Left renal pelvis (tissue), 4 donors: ENCODE measurements around the gene OSBP2. TPM values are rescaled to one million over a fixed set of nuclear protein-coding genes. Genes with fewer than 3 reads are reported as not detected.
"Not testable (repeated sequence)": the region's sequence is repeated elsewhere in the genome, so short reads cannot be mapped to it uniquely, and the experiment has no call there.

Experiments used
- DNase-seq, 4 donors: peaks; one replicate each; pipeline ENCODE4 v3.0.0-alpha.2; 2013; ENCODE audit warnings: low read depth in 4 of 4, low spot score in 3 of 4
- polyA plus RNA-seq, 4 donors: library from polyadenylated mRNA; unstranded; fragments of 120-200 nt; gene quantifications; one replicate each; pipeline ENCODE4 v1.2.1, GENCODE V29; 2013; ENCODE audit not compliant: insufficient read length in 4 of 4

OSBP2 gene
- polyA plus RNA-seq, 4 donors = 5.8 to 7.9 (median 6.1) TPM

DNA sequence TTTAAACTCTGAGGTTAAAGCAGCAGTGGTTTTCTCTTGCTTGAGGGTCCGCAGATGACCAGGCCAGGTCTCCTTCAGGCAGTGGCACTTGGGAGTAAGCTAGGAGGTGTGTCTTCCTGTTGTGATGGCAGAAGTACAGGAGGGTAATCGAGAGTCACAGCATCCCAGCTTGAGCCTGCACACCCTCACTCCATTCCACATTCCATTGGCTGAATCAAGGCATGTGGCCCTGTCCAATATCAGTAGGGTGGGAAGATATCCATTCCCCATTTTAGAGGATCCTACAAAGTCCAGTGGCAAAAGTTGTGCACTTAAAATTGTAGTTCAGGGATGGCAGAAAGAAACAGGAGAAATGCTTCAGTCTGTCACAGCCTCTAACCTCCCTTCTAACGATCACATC lies 23.3 kb downstream of the OSBP2 start:
- DNase-seq = no peak

GRCh38 chr22:30718491-30718890 lies 23.8 kb downstream of the OSBP2 start:
- no peak for DNase-seq

- DNase-seq = no peak
Observed at GRCh38 chr22:30718938-30719337, 24.3 kb downstream of the OSBP2 start.

DNA sequence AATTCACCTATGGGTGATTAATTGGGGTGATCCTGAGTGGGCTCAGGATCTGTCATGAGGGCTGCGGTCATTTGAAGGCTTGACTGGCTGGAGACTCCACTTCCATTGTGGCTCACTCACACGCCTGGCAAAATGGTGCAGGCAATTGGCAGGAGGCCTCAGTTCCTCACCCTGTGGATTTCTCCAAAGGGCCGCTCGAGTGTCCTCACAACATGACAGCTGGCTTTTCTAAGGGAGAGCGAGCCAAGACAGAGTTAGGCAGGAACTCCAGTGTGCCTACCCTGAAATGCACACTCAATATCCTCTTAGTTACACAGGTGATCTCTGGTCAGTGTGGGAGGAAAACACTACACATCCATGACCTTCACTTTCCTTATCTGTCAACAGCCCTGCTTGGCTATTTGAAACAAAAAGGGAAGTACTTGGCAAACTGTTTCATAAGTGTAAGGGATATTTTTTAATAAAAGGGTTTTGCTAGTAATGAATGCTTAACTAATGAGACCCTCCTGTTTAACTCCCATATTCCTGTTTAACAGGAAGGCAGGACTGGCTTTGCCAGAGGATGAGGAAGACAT lies 25.7 kb downstream of the OSBP2 start:
- no peak for DNase-seq

DNA sequence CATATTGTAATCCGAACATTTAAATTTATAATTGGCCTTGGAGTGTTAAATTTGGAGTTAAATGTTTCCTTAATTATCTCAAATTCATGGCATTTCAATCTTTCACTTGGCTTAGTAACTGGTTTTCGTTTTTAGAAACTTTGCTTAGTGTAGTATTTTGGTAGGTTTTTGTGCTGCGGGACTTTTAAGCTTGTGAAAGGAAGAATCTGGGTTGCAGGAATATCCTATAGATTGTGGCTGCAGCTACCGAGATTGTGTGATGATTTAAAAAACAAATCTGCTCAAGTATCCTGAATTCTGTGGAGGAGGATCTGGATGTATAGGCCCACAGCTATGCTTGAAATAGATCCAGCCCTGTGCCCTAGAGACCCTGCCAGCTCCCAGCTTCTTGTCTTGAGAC lies 27.1 kb downstream of the OSBP2 start:
- no peak for DNase-seq

DNA sequence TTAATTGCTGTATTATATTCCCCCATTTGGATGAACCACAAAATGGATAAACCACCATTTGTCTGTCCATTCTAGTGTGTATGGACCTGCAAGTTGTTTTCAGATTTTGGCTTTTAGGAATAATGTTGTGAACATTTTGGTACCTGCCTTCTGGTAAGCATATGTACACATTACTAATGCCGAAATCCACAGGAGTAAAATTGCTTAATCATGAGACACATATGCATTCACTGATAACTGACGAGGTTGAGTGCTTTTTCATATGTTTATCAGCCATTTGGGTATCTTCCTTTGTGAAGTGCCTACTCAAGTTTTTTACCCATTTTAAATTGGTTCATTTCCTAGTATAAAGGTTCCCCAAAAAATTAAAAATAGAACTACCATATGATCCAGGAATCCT lies 34.2 kb downstream of the OSBP2 start:
- no peak for DNase-seq

DNA sequence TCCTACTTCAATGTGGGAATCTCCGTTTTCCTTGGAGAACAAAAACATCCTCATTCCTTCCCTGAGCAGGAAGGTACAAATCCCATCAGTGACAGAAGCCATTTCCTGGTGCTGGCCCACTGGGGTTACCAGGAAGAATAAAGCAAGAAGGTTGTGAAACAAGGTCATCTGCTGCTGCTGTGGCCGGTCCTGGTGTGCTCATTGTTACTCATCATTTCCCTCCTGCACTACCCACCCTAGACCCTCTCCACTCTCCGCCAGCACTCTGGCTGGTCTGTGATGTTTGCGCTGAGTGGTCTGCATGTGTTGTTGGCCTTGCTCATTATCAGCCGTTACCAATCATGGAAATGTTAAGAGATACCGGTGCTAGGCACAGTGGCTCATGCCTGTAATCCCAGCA lies 37.0 kb downstream of the OSBP2 start:
- no peak for DNase-seq

GRCh38 chr22:30732426-30732825 lies 37.8 kb downstream of the OSBP2 start:
- no peak for DNase-seq

GRCh38 chr22:30733181-30733631 lies 38.5 kb downstream of the OSBP2 start:
- DNase-seq = no peak

DNA sequence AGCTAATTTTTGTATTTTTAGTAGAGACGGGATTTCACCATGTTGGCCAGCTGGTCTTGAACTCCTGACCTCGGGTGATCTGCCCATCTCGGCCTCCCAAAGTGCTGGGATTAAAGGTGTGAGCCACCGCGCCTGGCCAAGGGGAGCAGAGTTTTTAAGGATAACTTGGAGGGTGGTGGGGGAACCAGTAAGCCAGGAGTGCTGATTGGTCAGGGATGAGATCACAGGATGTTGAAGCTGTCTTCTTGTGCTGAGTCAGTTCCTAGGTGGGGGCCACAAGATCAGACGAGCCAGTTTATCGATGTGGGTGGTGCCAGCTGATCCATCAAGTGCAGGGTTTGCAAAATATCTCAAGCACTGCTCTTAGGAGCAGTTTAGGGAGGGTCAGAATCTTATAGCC lies 45.3 kb downstream of the OSBP2 start:
- DNase-seq = not testable (repeated sequence)

GRCh38 chr22:30740511-30740910 lies 45.8 kb downstream of the OSBP2 start:
- DNase-seq = not testable (repeated sequence)

GRCh38 chr22:30742291-30743256 lies 47.9 kb downstream of the OSBP2 start:
- no peak for DNase-seq

- no peak for DNase-seq
Observed at GRCh38 chr22:30743257-30744020, 48.8 kb downstream of the OSBP2 start.

DNA sequence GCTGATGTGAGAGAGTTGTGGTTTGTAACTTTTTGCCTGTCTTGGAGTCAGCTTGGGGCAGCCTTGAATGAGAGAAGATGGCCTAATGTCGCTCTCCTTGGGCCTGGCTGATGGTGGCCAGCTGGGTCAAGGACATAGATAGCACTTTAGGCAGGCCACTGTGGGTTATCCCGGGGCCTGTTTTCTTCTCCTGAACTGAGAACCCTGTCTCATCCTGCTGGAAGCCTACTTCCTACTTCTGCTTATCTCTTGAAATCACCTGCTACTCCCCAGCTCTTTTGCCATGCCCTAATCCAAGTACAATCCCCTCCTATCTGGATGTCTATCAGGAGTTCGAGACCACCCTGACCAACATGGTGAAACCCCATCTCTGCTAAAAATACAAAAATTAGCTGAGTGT lies 49.5 kb downstream of the OSBP2 start:
- DNase-seq = no peak

DNA sequence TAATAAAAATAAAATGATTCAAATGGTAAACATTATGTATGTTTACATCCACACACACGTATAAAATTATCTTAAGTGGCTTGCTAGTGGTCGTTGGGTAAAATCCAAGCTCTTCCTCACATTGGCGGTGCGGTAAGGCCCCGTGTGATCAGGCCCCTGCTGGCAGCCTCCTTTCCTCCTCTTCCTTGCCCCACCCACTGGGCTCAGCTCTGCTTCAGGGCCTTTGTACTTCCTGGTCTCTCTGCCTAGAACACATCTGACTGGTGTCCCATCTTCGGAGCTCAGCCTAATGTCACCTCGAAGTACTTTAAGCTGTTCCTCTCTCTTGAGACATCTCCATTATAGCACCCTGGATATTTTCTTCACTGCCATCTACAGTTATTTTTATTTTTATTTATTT lies 52.8 kb downstream of the OSBP2 start:
- no peak for DNase-seq

DNA sequence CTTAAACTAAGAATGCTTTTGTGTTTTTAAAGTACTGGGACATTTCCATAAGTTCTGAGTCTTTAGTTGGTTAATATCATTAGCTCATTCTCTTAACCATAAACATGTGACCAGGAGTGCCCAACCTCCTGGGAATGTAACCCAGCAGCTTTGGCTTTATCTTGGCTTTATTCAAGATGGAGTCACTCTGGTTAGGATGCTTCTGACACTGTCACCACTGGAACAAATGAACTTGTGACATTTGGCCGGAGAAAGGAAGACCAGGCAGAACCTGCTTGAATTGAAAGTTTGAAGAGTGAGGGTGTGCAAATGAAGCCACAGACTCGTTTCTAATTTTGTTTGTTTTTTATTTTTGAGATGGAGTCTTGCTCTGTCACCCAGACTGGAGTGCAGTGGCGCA lies 54.6 kb downstream of the OSBP2 start:
- no peak for DNase-seq

DNA sequence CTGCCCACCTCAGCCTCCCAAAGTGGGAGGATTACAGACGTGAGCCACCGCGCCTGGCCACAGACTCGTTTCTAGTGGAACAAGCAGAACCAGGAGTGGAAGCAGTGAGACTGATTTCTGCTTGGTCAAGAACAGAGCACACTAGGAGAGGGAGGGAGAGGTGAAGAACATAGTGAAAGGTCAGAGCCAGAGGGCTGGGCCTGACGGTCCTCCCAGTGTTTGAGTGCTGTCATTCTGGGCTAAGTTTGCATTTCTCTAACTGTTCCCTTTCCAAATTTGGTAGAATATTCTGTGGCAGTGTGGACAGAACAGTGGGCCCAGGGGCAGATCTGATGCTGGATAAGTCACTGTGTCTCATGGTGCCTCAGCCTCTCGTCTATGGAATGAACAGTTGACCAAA lies 55.2 kb downstream of the OSBP2 start:
- DNase-seq = no peak

DNA sequence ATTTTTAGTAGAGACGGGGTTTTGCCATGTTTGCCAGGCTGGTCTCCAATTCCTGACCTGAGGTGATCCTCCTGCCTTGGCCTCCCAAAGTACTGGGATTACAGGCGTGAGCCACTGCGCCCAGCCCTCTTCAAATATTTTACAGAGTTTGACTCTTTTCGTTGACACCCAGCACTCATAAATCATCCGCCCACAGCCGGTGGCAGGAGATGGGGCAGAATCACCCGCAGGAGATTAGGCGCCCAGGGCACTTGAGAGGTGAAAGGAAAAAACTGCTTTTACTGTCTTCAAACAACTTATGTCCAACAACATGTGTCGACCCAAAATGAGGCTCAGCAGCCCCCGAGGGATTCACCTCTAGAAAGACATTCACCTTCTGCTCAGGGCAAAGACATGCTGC lies 56.9 kb downstream of the OSBP2 start:
- DNase-seq = no peak

DNA sequence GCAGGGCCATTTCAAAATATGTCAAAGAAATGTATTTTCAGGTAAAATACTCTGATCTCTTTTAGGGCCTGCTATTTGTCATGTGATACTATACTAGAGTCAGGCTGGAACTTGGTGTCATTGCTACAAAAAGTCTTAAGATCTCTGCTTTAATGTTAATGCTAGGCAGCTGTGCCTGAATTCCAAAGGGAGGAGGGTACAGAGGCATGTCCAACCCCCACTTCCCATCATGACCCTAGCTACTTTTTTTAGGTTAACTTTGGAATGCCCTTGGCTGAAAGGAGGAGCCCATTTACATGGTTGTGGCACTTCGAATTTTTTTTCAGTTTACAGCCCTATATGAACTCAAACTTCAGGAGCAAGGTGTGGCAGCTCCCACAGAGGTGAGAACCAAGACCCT lies 58.1 kb downstream of the OSBP2 start:
- DNase-seq = no peak

- no peak for DNase-seq
Observed at GRCh38 chr22:30753701-30754100, 59.0 kb downstream of the OSBP2 start.

GRCh38 chr22:30754521-30754920 lies 59.8 kb downstream of the OSBP2 start:
- no peak for DNase-seq
